ENCODE results near the gene EDAR. TPM values are rescaled to one million over a fixed set of nuclear protein-coding genes. Genes with fewer than 3 reads are reported as not detected.

EDAR gene
- total RNA-seq, 1 donor from 2014 or later = not detected

GRCh38 chr2:109000738-109001137 is 11.7 kb upstream of the EDAR start:
- Histone ChIP-seq H3K27ac (no peak overlapping the region), H3K9me3 (no peaks in the 10 kb centered on the region), H3K4me1 (no peaks in the 10 kb centered on the region), H3K4me3 (no peak overlapping the region), H3K36me3 (no peaks in the 10 kb centered on the region), H3K27me3 (no peaks in the 10 kb centered on the region)
- TF ChIP-seq, protein P1, sequence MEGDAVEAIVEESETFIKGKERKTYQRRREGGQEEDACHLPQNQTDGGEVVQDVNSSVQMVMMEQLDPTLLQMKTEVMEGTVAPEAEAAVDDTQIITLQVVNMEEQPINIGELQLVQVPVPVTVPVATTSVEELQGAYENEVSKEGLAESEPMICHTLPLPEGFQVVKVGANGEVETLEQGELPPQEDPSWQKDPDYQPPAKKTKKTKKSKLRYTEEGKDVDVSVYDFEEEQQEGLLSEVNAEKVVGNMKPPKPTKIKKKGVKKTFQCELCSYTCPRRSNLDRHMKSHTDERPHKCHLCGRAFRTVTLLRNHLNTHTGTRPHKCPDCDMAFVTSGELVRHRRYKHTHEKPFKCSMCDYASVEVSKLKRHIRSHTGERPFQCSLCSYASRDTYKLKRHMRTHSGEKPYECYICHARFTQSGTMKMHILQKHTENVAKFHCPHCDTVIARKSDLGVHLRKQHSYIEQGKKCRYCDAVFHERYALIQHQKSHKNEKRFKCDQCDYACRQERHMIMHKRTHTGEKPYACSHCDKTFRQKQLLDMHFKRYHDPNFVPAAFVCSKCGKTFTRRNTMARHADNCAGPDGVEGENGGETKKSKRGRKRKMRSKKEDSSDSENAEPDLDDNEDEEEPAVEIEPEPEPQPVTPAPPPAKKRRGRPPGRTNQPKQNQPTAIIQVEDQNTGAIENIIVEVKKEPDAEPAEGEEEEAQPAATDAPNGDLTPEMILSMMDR (IDR thresholded peaks at IDR 0.05) = no peak
- intact Hi-C loops (cut with DNase I) = no loop called here
- no peak for DNase-seq (ENCODE audit: low spot score in 2 of 2)

GRCh38 chr2:108998911-108999310 is 9.9 kb upstream of the EDAR start:
- no peaks in the 10 kb centered on the region for H3K36me3 ChIP-seq
- no peaks in the 10 kb centered on the region for H3K27me3 ChIP-seq
- intact Hi-C loops (cut with DNase I) = no loop called here
- no peaks in the 10 kb centered on the region for H3K4me1 ChIP-seq
- TF ChIP-seq, protein P1 (IDR thresholded peaks at IDR 0.05) = no peak
- no peaks in the 10 kb centered on the region for H3K9me3 ChIP-seq
- DNase-seq (ENCODE audit: low spot score in 2 of 2) = no peak
- H3K27ac ChIP-seq = no peak overlapping the region
- H3K4me3 ChIP-seq = no peak overlapping the region

- no peaks in the 10 kb centered on the region for H3K9me3 ChIP-seq
- H3K27me3 ChIP-seq = no peaks in the 10 kb centered on the region
- intact Hi-C loops (cut with DNase I) = no loop called here
- no peak for DNase-seq (ENCODE audit: low spot score in 2 of 2)
- H3K36me3 ChIP-seq = no peaks in the 10 kb centered on the region
- no peak overlapping the region for H3K27ac ChIP-seq
- no peaks in the 10 kb centered on the region for H3K4me1 ChIP-seq
- TF ChIP-seq, protein P1 (IDR thresholded peaks at IDR 0.05) = no peak
- no peak overlapping the region for H3K4me3 ChIP-seq
Observed at GRCh38 chr2:108994178-108994577, 5.2 kb upstream of the EDAR start.

DNA sequence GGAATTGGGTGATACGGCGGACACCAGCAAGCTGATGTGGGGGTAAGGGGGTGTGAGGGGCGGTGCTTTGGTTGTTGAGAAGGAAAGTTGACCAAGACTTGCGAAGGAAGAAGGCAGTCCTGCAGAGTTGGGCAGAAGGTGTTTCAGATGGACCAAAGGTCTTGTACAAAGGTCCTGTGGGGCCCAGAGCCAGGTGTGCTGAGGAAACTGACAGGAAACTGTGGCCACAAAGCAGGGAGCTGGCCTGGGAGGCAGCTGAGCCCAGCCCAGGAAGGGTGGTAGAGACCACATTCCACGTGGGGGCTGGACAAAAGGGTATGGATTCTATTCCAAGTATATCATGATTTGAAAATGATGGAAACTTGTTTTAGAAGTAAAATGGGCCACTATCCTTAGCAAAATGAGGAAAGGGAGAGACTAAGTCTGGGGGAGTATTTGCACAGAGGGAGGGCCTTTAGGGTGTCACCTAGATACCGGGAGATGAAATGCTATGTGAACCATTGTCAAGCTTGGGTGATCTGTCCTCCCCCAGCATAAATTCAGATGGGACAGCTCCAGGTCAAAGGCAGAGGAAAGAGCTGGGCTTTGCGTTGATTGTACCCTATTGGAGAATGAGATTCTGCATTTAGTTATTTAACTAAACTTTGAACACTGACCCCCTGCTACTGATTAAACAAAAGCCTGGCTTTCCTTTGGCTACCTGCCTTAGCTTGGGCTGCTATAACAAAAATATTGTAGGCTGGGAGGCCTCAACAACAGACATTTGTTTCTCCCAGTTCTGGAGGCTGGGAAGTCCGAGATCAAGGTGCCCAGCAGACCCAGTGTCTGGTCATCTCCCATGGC is 4.3 kb upstream of the EDAR start:
- H3K4me3 ChIP-seq = no peak overlapping the region
- intact Hi-C loops (cut with DNase I) = no loop called here
- H3K36me3 ChIP-seq = no peaks in the 10 kb centered on the region
- H3K27me3 ChIP-seq = no peaks in the 10 kb centered on the region
- H3K27ac ChIP-seq = no peak overlapping the region
- H3K9me3 ChIP-seq = no peaks in the 10 kb centered on the region
- TF ChIP-seq, protein P1 (IDR thresholded peaks at IDR 0.05) = no peak
- H3K4me1 ChIP-seq = no peaks in the 10 kb centered on the region
- no peak for DNase-seq (ENCODE audit: low spot score in 2 of 2)

GRCh38 chr2:108988076-108988795 is 784 bp downstream of the EDAR start:
- H3K27ac ChIP-seq = no peak overlapping the region
- H3K4me3 ChIP-seq = no peak overlapping the region
- DNase-seq (ENCODE audit: low spot score in 2 of 2) = no peak
- no peaks in the 10 kb centered on the region for H3K36me3 ChIP-seq
- H3K9me3 ChIP-seq = no peaks in the 10 kb centered on the region
- TF ChIP-seq, protein P1 (IDR thresholded peaks at IDR 0.05) = no peak
- intact Hi-C loops (cut with DNase I) = no loop called here
- no peaks in the 10 kb centered on the region for H3K4me1 ChIP-seq
- H3K27me3 ChIP-seq = no peaks in the 10 kb centered on the region
